Endothelial cell of umbilical vein (primary cell): ENCODE results near the gene SORCS1.

ENCODE experiments used
- CTCF ChIP-seq, 2 donors: IDR thresholded peaks; 1 replicate in 1 of 2; 2 replicates in 1 of 2; pipeline ENCODE4 v1.5.1; 2011; ENCODE audit warnings: low read length in 2 of 2, mild to moderate bottlenecking in 2 of 2, moderate library complexity in 2 of 2, control low read depth in 1 of 2, inconsistent platforms in 1 of 2, low read depth in 1 of 2; ENCODE audit not compliant: insufficient read depth in 1 of 2; ENCODE audit errors: extremely low read depth in 1 of 2
- POLR2A ChIP-seq: IDR thresholded peaks from 2 replicates; pipeline ENCODE4 v1.6.1; 2012; ENCODE audit warnings: low read depth, mild to moderate bottlenecking, control low read depth, low read length

- TF ChIP-seq CTCF (IDR thresholded peaks at IDR 0.05; ENCODE audit: extremely low read depth in 1 of 2, insufficient read depth in 1 of 2, low read depth in 1 of 2, low read length in 2 of 2) (no peak), POLR2A (no peak)
These were observed 253.4 kb downstream of the SORCS1 start for GRCh38 chr10:106911096-106911495.
